IMR-90 (cell line): ENCODE data around the gene HEY2. TPM values are rescaled to one million over a fixed set of nuclear protein-coding genes. Genes with fewer than 3 reads are reported as not detected.

Experiments
- ATAC-seq: fragments of 200-7000 bp; cut with Tn5 transposase; 2 replicates; pipeline ENCODE4 v1.9.1; 2020; ENCODE audit warnings: low read depth, mild to moderate bottlenecking, moderate library complexity
- BruUV-seq: library from RNA; stranded (reverse); fragments of 400-500 nt; replicated peaks from 2 replicates; lab custom pipeline; 2021; lab: Mats Ljungman, UMichigan
- CTCF ChIA-PET: fragments of 300-600 bp; formaldehyde crosslinking; extraction: SDS; loops from one replicate; lab custom pipeline; 2021; ENCODE audit warnings: antibody characterized with exemption; lab: Yijun Ruan, JAX
- POLR2A ChIA-PET: fragments of 300-600 bp; sonication (Branson Sonifier 250); formaldehyde crosslinking; loops from one replicate; lab custom pipeline; 2022; ENCODE audit warnings: antibody characterized with exemption; ENCODE audit not compliant: unreplicated experiment; lab: Charles Lee
- DNase-seq: peaks from one replicate; pipeline ENCODE4 v3.0.0; 2013
- H2AFZ ChIP-seq: replicated peaks from 2 replicates; pipeline ENCODE3; 2013; ENCODE audit warnings: low read length, mild to moderate bottlenecking; ENCODE audit not compliant: poor library complexity
- H2AK5ac ChIP-seq: 2 replicates; pipeline ENCODE4 v1.6.1; 2013; ENCODE audit warnings: low read depth, low read length, inconsistent platforms
- H2AK9ac ChIP-seq: replicated peaks from 2 replicates; pipeline ENCODE3; 2013; ENCODE audit warnings: mild to moderate bottlenecking, low read depth, low read length, moderate library complexity; ENCODE audit not compliant: poor library complexity
- H2BK120ac ChIP-seq: 2 replicates; pipeline ENCODE4 v1.6.1; 2013; ENCODE audit warnings: low read depth, low read length, inconsistent platforms
- H2BK15ac ChIP-seq: 3 replicates; pipeline ENCODE4 v1.6.1; 2013; ENCODE audit warnings: low read depth, low read length, inconsistent platforms
- H2BK20ac ChIP-seq: 2 replicates; pipeline ENCODE4 v1.6.1; 2013; ENCODE audit warnings: low read depth, mild to moderate bottlenecking, inconsistent platforms, low read length, moderate library complexity
- H2BK5ac ChIP-seq: 2 replicates; pipeline ENCODE4 v1.6.1; 2013; ENCODE audit warnings: mild to moderate bottlenecking, low read depth, low read length, inconsistent platforms; ENCODE audit not compliant: poor library complexity, severe bottlenecking
- H3K14ac ChIP-seq: replicated peaks from 2 replicates; pipeline ENCODE4 v1.6.1; 2013; ENCODE audit warnings: low read depth, low read length, inconsistent platforms
- H3K18ac ChIP-seq: 2 replicates; pipeline ENCODE4 v1.6.1; 2013; ENCODE audit warnings: low read depth, low read length, control low read depth
- H3K23ac ChIP-seq: 2 replicates; pipeline ENCODE4 v1.6.1; 2013; ENCODE audit warnings: low read depth, low read length, inconsistent platforms
- H3K27ac ChIP-seq: 2 replicates; pipeline ENCODE4 v1.5.1; 2013; ENCODE audit warnings: mild to moderate bottlenecking, control low read depth, low read length; ENCODE audit not compliant: insufficient read depth
- H3K27me3 ChIP-seq: 2 replicates; pipeline ENCODE4 v1.6.1; 2013; ENCODE audit warnings: low read length; ENCODE audit not compliant: control insufficient read depth, insufficient read depth
- H3K36me3 ChIP-seq: 2 replicates; pipeline ENCODE4 v1.6.1; 2013; ENCODE audit warnings: low read length, mixed read lengths; ENCODE audit not compliant: control insufficient read depth, insufficient read depth
- H3K4ac ChIP-seq: 2 replicates; pipeline ENCODE4 v1.6.1; 2013; ENCODE audit warnings: low read depth, low read length, inconsistent platforms
- H3K4me1 ChIP-seq: 2 replicates; pipeline ENCODE4 v1.6.1; 2013; ENCODE audit warnings: low read length, mixed read lengths; ENCODE audit not compliant: control insufficient read depth, insufficient read depth
- H3K4me2 ChIP-seq: 2 replicates; pipeline ENCODE4 v1.6.1; 2013; ENCODE audit warnings: low read depth, mild to moderate bottlenecking, control low read depth, low read length, moderate library complexity
- H3K4me3 ChIP-seq: 2 replicates; pipeline ENCODE4 v1.5.1; 2013; ENCODE audit warnings: low read depth, mild to moderate bottlenecking, control low read depth, low read length, moderate library complexity; ENCODE audit not compliant: insufficient read depth
- H3K56ac ChIP-seq: 2 replicates; pipeline ENCODE4 v1.6.1; 2013; ENCODE audit warnings: low read length, inconsistent platforms; ENCODE audit not compliant: insufficient read depth; ENCODE audit errors: extremely low read depth
- H3K79me1 ChIP-seq, 2 experiments: 2 replicates each; pipeline ENCODE4 v1.6.1; 2013; ENCODE audit warnings: low read length in 2 of 2, inconsistent platforms in 1 of 2, low read depth in 1 of 2
- H3K9ac ChIP-seq: 2 replicates; pipeline ENCODE4 v1.6.1; 2013; ENCODE audit warnings: low read depth, low read length, control low read depth
- H3K9me1 ChIP-seq: 2 replicates; pipeline ENCODE4 v1.6.1; 2013; ENCODE audit warnings: low read length, inconsistent platforms; ENCODE audit not compliant: insufficient read depth
- H3K9me3 ChIP-seq: 2 replicates; pipeline ENCODE4 v1.6.1; 2013; ENCODE audit warnings: low read length; ENCODE audit not compliant: control insufficient read depth, insufficient read depth
- H4K20me1 ChIP-seq: 2 replicates; pipeline ENCODE4 v1.6.1; 2013; ENCODE audit warnings: low read length, inconsistent platforms; ENCODE audit not compliant: insufficient read depth
- H4K5ac ChIP-seq: 2 replicates; pipeline ENCODE4 v1.6.1; 2013; ENCODE audit warnings: mild to moderate bottlenecking, low read depth, low read length, control low read depth
- H4K8ac ChIP-seq, 2 experiments: 2 replicates each; pipeline ENCODE4 v1.6.1; 2013; ENCODE audit warnings: low read depth in 2 of 2, low read length in 2 of 2, control low read depth in 1 of 2, inconsistent platforms in 1 of 2
- H4K91ac ChIP-seq: 2 replicates; pipeline ENCODE4 v1.6.1; 2013; ENCODE audit warnings: low read depth, low read length, inconsistent platforms; ENCODE audit not compliant: insufficient read depth
- CEBPB ChIP-seq: IDR thresholded peaks from 2 replicates; pipeline ENCODE4 v1.6.1; 2012; ENCODE audit warnings: low read depth, low read length, improper control_type of control experiment
- MAFK ChIP-seq: IDR thresholded peaks from 2 replicates; pipeline ENCODE4 v1.6.1; 2012; ENCODE audit warnings: low read depth, low read length, improper control_type of control experiment
- MAZ ChIP-seq: IDR thresholded peaks from 2 replicates; pipeline ENCODE4 v1.6.1; 2012; ENCODE audit warnings: low read depth, mild to moderate bottlenecking, low read length, improper control_type of control experiment, moderate library complexity, borderline replicate concordance
- MXI1 ChIP-seq: IDR thresholded peaks from 2 replicates; pipeline ENCODE4 v1.6.1; 2012; ENCODE audit warnings: low read depth, mild to moderate bottlenecking, low read length, moderate library complexity, borderline replicate concordance
- SMC3 ChIP-seq: fragments of 150-350 bp; IDR thresholded peaks from 2 replicates; pipeline ENCODE4 v1.6.1; 2016; ENCODE audit warnings: low read depth, mild to moderate bottlenecking, antibody characterized with exemption, low read length, moderate library complexity
- WGBS, 2 experiments: methylation state at CpG; one replicate each; pipeline versions ENCODE4 v1.1.5 to v1.1.7; 2013; ENCODE audit warnings: missing lambda C conversion rate in 2 of 2; ENCODE audit not compliant: insufficient read length in 1 of 2; ENCODE audit errors: extremely low coverage in 2 of 2; 5-methylcytosine and 5-hydroxymethylcytosine counted together
- dilution Hi-C: fragments of 300-500 bp; cut with HindIII; formaldehyde crosslinking; loops from one replicate; pipeline ENCODE4 v1.14.3; 2018; ENCODE audit warnings: low sequenced_read_pairs; ENCODE audit not compliant: unreplicated experiment
- in situ Hi-C: fragments of 300-500 bp; cut with MboI; formaldehyde crosslinking; loops from 3 replicates; pipeline ENCODE4 v1.14.3; 2019; ENCODE audit warnings: low sequenced_read_pairs, inconsistent platforms, mixed read lengths
- intact Hi-C: fragments of 100-400 bp; cut with micrococcal nuclease; formaldehyde crosslinking; loops from 2 replicates; pipeline ENCODE4 v1.10.0; 2022
- polyA plus RNA-seq, 3 experiments: library from polyadenylated mRNA; depleted of rRNA; stranded (reverse); fragments of >200 nt; gene quantifications; 2 replicates each; pipeline ENCODE4 v1.2.3, GENCODE V29; 2012; ENCODE audit warnings: low replicate concordance in 1 of 3
- total RNA-seq: library from RNA; depleted of rRNA; stranded (reverse); fragments of >200 nt; gene quantifications from 2 replicates; pipeline ENCODE4 v1.2.3, GENCODE V29; 2012

Gene HEY2
- total and polyA plus RNA-seq, 2 of the 4 experiments (the other 2 are of a cell fraction) = not detected

GRCh38 chr6:125764121-125764671, 14.8 kb downstream of the HEY2 start:
- no peaks in the 10 kb centered on the region for H3K9me3 ChIP-seq
- no peak for ATAC-seq
- no peak overlapping the region for H4K5ac ChIP-seq
- no peaks in the 10 kb centered on the region for H4K20me1 ChIP-seq
- H3K4me1 ChIP-seq = no peaks in the 10 kb centered on the region
- no peak for TF ChIP-seq CEBPB
- no peak for TF ChIP-seq MAZ
- no peak for TF ChIP-seq SMC3
- no peak for TF ChIP-seq MAFK
- TF ChIP-seq MXI1 = no peak
- BruUV-seq = no TSS peak
- no CpG with 5 or more reads among the region's 2 CpGs for WGBS, 2 experiments
- H2AFZ ChIP-seq = no peak overlapping the region
- no peak overlapping the region for H3K27ac ChIP-seq
- H4K8ac ChIP-seq = no peak overlapping the region
- H3K56ac ChIP-seq = no peak overlapping the region
- no peak for DNase-seq
- in situ Hi-C loops (loop anchor here (25.0 kb wide), 1 partner anchor 602 kb away; the partner anchor contains the start of gene TPD52L1), dilution Hi-C loops (no loop called here), intact Hi-C loops (no loop called here)
- peaks cover 25% of the 10 kb centered on the region for H3K27me3 ChIP-seq
- CTCF ChIA-PET = no interaction called here
- H2BK5ac ChIP-seq = no peak overlapping the region
- no peak overlapping the region for H3K14ac ChIP-seq
- H2BK120ac ChIP-seq = no peak overlapping the region
- H3K4ac ChIP-seq = no peak overlapping the region
- no peak overlapping the region for H3K18ac ChIP-seq
- no peak overlapping the region for H3K4me3 ChIP-seq
- no peak overlapping the region for H3K4me2 ChIP-seq
- no peaks in the 10 kb centered on the region for H3K9me1 ChIP-seq
- no peak overlapping the region for H2AK5ac ChIP-seq
- POLR2A ChIA-PET = no interaction called here
- no peak overlapping the region for H2BK20ac ChIP-seq
- H4K91ac ChIP-seq = no peak overlapping the region
- H2BK15ac ChIP-seq = no peak overlapping the region
- H3K79me1 ChIP-seq = no peaks in the 10 kb centered on the region
- H3K9ac ChIP-seq = no peak overlapping the region
- no peaks in the 10 kb centered on the region for H3K36me3 ChIP-seq
- no peak overlapping the region for H3K23ac ChIP-seq
- no peak overlapping the region for H2AK9ac ChIP-seq
